ENCODE results near the gene CLEC17A. TPM values are rescaled to one million over a fixed set of nuclear protein-coding genes. Genes with fewer than 3 reads are reported as not detected.
"Not testable (repeated sequence)": the region's sequence is repeated elsewhere in the genome, so short reads cannot be mapped to it uniquely, and the experiment has no call there.

CLEC17A gene, protein sequence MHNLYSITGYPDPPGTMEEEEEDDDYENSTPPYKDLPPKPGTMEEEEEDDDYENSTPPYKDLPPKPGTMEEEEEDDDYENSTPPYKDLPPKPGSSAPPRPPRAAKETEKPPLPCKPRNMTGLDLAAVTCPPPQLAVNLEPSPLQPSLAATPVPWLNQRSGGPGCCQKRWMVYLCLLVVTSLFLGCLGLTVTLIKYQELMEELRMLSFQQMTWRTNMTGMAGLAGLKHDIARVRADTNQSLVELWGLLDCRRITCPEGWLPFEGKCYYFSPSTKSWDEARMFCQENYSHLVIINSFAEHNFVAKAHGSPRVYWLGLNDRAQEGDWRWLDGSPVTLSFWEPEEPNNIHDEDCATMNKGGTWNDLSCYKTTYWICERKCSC
- total RNA-seq (2014; rRNA removed; shearing (Covaris generic)): not detected in 2 replicates

DNA sequence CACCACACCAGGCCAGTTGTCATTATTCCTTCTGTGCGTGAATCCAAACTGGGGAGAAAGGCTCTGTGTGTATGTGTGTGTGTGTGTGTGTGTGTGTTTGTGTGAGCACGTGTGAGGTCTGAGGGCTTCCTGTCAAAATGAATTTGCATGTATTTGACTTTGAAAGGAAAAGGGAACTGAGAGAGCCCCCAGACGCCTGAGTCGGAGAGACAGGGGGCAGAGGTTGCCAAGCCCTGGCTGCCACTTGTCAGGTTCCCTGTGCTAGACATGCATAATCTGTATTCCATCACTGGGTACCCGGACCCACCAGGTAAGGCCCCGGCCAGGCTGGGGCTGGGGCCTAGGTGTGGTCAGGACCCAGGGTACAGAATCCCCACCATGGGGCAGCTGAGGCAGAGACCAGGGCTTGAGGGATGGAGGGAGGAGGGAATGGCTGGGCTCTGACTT is at the start of gene CLEC17A:
Gene CLEC17A (plus strand): TSS at position 191 of the 447 bp plus-strand sequence. CDS start 77 bp downstream, at position 268.
- no peak for DNase-seq (ENCODE audit: low spot score)

DNA sequence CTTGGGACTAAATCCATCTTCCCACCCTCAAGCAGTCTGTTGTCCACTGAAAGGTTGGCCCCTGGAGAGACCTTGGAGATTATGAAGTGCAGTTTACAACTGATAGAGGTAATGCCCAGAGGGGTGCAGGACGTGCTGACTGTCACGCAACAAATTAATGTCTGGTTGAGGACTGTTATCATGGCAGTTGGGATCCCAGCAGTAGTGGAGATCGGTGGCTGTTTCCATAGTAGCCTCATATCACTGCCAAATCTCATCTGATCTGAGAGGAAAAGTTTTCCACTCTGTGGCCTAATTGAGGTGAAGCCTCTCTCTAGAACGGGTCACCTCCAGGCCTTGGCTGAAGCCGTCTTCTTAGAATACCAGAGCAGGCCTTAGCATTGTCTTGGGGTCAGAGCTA is 49.4 kb upstream of the CLEC17A start:
- DNase-seq (ENCODE audit: low spot score): no peak

DNA sequence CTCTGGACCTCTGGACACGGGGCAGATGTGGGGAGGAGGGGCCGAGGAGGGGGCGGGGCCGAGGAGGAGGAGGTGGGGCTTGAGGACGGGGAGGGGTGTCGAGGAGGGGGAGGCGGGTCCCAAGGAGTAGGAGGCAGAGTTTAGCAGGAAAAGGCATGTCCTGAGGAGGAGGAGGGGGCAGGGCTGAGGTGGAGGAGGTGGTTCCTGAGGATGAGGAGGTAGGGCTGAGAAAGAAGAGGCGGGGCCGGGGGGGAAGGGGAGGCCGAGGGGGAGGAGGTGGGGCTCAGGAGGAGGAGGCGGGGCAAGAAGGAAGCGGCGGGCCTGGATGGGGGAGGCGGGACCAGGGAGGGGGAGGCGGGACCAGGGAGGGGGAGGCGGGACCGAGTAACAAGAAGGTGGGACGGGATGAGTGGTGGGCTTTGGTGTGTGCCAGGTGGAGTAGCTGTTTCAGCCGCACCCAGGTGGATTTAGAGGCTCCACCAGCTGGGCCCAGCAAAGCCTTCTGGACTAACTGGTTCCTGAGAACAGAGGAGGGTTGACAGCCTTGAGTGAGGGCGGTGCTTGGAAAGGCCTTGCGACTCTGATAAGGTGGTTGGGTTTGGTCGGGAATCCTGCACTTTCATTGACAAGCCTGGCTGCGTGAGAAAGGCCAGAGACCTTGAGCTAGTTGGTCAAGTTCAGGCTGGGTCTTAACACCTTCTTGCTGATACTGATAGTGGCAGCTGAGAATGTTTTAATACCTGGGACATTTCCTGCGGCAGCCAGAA is 45.8 kb upstream of the CLEC17A start:
- DNase-seq (ENCODE audit: low spot score): peak; percentile 63

DNA sequence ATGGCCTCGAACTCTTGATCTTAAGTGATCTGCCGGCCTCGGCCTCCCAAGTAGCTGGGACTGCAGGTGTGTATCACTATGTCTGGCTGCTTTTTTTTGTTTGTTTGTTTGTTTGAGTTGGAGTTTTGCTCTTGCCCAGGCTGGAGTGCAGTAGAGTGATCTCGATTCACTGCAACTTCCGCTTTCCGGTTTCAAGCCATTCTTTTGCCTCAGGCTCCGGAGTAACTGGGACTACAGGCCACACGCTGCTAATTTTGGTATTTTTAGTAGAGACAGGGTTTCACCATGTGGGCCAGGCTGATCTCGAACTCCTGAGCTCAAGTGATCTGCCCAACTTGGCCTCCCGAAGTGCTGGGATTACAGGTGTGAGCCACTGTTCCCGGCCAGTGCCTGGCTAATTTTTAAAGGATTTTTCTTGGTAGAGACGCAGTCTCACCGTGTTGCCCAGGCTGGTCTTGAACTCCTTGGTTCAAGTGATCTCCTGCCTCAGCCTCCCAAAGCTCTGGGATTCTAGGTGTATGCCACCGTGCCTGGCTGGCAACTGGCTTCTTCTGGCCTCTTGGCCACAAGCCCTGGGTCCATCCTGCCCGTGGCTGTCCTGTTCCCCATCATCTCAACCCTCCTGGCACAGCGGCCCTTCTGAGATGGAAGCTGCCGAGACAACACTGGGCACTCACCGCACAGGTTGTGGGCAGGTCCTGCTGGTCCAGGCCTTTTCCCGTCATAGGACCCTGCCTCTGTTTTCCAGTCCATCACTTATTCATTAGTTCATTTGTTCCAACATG is 42.0 kb upstream of the CLEC17A start:
- no peak for DNase-seq (ENCODE audit: low spot score)

DNA sequence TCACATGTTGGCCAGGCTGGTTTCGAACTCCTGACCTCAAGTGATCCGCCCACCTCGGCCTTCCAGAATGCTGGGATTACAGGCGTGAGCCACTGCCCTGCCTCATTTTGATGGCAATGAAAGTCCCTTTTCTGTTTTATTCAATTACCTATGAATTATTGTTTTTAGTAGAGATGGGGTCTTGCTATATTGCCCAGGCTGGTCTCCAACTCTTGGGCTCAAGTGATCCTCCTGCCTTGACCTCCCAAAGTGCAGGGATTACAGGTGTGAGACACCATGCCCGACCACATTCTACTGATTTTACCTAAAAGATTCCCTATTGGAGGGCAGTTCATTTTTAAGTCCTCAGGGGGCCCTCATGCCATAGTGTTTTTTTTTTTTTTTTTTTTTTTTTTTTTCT is 40.9 kb upstream of the CLEC17A start:
- DNase-seq (ENCODE audit: low spot score): not testable (repeated sequence)

DNA sequence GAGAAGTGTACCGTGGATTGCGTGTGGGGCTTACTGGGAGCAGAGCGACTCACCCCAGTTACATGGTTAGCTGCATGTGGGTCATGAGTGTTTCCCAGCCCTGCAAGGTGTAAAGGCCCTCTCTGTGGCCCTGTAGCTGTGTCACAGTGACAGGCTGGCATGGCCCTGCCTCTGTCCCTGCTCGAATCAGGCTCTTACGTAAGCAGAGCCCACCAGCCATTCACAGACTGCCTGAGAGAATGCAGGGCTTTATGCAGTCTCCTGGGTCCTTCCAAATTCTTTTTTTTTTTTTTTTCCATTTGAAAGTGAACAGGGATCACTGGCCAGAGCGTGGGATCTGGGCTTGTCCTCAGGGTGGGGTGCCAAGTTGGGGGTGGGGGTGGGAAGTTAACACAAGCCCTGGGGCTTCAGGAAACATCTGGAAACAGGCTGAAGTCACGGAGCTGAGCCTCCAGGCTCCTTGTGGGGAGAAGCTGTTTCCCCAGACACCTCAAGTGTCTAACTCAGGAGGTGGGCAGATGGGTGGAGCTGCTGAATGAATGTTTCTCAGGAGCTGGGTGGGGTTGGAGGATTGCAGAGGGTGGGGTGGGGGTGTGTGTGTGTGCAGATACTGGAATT is 40.1 kb upstream of the CLEC17A start:
- peak; percentile 38 for DNase-seq (ENCODE audit: low spot score)

DNA sequence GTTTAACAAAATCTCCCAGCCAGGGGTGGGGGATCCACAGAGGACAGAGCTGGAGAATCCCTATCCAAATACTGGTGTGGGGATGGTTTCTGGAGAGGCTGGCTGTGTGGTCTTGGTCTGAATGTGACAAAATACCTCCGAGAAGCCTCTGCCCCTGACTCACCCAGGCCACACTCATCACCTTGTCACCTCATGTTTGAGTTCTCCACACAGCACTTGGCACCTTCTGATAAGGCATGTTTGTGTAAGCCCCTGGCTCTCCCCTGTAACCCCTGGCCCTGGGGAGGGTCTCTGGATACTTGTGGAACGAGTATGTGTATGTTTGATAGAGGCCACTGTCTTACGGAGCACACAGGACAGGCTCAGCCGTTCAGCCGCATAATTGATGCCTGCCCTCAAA is 38.8 kb upstream of the CLEC17A start:
- DNase-seq (ENCODE audit: low spot score): no peak

DNA sequence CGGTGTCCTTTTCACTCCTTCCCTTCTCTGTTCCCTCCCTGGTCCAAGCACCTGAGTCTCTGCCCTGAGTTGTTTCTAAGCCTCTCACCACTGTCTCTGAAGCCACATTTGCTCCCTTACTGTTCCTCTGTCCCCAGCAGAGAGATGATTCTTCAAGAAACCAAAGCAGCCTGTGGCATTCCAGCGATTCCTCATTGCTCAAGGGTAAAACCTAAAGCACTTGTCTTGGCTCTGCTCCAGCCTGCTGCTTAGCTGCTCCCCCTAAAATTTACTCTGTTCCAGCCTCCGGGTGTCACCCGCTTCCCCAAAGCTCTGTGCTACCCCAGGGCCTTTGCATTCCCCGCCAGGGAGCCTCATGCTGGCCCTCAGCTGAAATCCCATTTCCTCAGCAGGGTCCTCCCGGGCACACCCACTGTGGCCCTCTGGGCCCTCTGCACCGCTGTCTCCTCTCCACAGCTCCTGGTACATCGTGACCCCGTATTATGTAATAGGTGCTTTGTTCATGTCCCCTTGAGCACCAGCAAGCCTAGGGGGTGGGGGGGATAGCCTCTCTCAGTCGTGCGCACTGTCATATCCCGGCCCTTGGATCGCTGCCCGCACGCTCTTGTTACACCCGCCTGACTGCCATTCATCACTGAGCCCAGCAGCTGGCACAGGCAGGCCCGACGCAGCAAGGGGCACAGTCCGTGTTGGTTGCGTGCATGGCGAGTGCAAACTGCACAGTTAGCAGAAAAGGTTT is 37.7 kb upstream of the CLEC17A start:
- no peak for DNase-seq (ENCODE audit: low spot score)

DNA sequence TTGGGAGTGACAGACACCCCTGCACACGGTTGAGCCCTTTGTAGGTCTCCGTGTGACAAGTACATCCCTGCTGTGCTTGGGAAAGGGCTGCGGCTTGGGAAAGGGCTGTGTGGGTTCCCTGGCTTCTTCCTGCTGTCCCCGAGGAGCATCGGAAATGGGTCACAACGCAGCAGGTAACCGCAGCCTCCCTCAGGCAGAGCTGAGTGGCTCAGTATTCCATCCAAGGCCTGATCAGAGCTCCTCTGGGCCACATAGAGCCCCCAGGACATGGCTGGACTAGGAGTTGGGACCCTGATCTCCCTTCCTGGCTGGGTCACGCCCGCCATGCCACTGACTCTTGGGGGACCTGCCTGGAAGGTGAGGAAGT is 37.2 kb upstream of the CLEC17A start:
- DNase-seq (ENCODE audit: low spot score): no peak

DNA sequence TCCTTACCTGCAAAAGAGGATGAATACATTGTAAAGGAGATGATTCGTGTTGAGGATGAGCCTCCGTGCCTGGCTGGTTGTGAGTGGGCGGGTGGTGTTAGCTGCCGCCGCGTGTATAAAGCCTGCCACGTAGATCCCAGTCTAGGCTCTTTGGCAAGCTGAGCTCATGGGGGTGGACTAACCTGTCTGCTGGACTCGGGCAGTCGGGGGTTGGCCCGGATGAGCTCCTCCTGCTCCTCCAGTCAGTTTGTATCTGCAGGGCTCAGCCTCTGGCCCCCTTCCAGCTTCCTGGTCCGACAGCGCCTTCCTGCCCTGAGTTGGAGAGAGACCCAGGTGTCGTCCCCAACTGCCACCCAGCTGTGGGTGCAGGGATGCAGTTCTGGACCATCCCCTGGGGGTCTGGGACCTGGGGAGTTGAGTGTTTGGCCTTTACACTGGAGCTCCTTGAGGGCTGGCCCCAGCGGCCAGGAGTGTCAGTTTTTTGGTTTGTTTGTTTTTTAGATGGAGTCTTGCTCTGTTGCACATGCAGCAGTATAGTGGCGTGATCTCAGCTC is 32.6 kb upstream of the CLEC17A start:
- DNase-seq (ENCODE audit: low spot score): no peak

DNA sequence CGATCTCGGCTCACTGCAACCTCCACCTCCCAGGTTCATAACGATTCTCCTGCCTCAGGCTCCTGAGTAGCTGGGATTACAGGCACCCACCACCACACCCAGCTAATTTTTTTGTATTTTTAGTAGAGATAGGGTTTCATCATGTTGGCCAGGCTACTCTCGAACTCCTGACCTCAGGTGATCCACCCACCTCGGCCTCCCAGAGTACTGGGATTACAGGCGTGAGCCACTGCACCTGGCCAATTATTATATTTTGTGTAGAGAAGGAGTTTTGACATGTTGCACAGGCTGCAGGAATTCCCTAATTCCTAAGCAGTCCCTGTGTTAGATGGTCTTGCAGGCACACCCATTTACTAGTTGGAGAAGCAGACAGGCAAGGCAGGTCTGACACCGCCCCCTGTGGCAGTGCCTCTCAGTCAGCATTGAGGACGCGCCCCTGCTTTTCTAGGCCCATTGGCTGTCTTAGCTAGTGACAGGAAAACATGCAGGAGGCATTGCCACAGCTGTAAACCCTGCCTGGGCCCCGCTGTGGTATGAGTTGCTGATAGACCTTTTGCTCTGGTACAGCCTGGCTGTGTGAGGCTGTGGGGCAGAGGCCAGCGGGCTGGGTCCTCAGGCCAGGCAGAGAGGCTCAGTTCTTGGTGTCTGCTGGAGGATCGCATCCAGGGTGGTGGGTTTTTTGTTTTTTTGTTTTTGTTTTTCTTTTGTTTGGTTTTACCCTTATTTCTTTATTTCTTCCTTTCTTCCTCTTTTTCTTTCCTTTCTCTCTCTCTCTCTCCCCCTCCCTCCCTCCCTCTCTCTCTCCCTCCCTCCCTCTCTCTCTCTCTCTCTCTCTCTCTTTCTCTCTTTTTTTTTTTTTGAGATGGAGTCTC is 31.5 kb upstream of the CLEC17A start:
- DNase-seq (ENCODE audit: low spot score): peak; percentile 49

DNA sequence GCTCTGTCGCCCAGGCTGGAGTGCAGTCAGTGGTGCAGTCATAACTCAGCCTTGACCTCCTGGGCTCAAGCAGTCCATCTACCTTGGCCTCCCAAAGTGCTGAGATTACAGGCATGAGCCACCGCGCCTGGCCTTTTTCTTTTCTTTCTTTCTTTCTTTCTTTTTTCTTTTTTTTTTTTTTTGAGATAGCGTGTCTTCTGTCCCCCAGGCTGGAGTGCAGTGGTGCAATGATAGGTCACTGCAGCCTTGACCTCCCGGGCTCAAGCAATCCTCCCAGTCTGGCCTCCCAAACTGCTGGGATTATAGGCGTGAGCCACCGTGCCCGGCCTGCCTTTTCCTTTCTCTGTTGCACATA is 30.9 kb upstream of the CLEC17A start:
- not testable (repeated sequence) for DNase-seq (ENCODE audit: low spot score)

DNA sequence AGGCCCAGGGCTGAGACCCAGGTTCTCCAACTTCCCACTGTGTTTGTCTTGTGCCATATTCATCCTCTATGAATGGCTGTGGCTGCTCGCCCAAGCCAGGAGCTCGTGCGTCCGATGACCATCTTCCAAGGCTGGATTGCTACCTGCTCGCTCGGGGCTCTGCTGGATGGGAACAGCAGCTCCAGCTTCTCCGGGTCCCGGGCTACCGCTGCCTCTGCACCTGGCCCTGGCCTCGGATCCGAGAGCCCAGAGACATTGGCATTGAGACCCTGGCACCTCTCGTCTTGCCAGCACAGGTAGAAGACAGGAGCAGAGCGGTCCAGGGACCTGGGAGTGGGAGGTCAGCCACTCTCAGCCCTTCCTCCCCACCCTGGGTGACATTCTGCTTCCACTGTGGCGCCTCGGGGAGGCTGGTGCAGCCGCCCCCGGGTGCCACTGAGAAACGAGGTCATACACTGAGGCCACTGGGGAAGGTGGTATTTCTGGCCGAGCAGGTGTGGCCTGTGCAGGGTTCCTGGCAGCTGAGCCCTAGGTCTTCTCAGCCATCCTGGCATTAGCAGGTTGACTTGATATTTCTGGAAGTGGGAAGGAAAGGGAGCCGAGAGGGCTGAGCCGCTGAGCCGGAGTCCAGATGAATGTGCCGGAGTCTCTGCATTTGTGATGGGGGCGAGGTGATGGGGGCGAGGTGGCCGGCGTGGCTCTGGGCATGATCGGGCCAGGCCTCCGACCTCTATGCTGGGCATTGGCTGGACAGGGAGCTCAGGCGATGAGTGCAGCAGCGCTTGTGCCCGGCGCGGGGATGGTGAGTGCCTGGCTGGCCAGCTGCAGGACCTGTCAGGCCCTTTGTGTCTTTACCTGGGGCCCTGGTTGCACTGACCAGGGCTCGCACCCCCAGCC is 29.6 kb upstream of the CLEC17A start:
- no peak for DNase-seq (ENCODE audit: low spot score)

DNA sequence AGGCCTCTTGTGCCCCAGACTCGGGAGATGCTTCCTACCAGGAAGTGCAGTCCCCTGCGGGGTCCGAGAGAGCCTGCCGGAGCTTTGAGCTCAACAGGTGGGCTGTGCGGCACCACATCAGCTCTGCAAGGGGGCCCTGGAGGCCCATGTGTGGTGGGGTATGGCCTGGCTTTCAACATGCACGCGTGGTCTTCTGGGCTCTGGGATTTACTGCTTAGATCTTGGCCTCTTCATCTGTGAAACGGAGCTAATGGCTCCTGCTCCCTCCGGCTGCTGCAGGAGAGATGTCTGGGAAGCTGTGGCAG is 29.0 kb upstream of the CLEC17A start:
- no peak for DNase-seq (ENCODE audit: low spot score)

DNA sequence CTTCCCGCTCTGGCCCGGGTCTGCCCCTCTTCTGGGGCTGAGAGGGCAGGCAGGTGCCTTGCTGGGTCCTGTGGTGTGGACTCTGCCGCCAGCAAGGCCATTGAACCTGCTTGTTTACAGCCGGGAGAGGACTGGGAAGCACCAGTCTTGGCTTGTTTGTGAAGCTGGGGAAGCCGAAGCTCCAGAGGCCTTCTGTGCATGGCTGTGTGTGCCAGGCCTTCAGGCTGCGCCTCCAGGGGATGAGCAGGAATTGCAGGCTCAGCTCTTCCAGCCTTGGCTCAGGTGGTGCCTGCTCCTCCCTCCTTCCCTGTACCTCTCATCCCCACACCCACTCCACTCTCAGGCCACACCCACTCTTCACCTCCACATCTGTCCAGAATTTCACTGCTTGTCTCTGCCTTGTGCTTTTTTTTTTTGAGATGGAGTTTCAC is 28.5 kb upstream of the CLEC17A start:
- no peak for DNase-seq (ENCODE audit: low spot score)

DNA sequence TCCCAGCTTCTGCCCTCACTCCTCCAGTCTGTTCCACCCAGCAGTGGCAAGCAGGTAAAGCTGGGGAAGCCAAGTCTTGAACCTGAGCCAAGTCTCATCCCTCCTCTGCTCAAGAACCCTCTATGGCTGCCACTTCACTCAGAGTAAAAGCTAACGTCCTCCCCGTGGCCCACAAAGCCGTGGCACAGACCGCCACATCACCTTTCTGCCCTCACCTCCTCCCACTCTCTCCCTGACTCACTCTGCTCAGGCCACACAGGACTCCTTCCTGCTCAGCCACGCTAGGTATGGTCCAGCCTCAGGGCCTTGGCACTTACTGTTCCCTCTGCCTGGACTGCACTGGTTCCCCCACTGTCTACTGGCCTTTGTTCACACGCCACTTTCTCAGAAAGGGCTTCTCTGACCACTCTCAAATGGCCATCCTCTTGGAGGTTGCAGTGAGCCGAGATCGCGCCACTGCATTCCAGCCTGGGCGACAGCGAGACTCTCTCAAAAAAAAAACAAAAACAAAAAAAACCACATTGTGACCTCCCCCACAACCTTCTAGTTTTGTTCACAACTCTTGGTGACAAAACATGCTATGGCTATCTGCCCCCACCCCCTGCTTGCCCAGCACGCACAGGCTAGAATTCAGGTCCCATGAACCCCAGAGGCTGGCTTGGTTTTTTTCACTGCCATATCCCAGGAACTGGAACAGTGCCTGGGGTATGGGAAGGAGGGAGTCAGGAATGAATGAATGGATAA is 26.8 kb upstream of the CLEC17A start:
- DNase-seq (ENCODE audit: low spot score): peak; percentile 62

DNA sequence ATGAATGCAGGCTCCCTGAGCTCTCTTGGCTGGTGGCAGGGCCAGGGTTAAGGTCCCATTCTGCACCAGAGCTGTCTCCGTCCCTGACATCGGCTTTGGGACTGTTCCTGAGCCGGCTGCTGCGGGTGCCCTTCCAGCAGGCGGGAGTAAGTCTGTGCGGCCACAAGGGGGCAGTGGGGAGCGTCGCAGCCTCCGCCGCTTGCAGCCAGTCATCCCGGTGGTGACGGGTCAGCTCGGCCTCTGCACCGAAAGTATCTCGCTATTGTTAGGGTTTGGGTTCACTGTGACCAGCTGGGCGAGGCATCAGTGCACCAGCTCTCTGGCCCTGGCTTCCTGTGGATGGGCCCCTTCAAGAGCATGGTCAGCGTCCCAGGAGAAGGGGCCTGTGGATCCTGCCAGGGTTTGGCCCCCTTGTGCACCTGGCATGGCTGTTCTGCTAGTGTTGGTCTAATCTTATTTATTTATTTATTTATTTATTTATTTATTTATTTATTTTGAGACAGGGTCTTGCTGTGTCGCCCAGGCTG is 26.2 kb upstream of the CLEC17A start:
- peak; percentile 82 for DNase-seq (ENCODE audit: low spot score)
